Astrocyte (in vitro differentiated cells and primary cell): ENCODE data around the gene SLC6A12.

Experiments
- EZH2 ChIP-seq: IDR thresholded peaks from 2 replicates; pipeline ENCODE4 v1.6.1; 2012; ENCODE audit warnings: mild to moderate bottlenecking, low read length, inconsistent platforms; ENCODE audit not compliant: insufficient read depth
- TF ChIP-seq, protein P1 (sequence below): IDR thresholded peaks from 2 replicates; pipeline ENCODE4 v1.5.1; 2011; ENCODE audit warnings: low read depth, mild to moderate bottlenecking, inconsistent platforms, low read length, moderate library complexity; ENCODE audit not compliant: insufficient read depth

DNA sequence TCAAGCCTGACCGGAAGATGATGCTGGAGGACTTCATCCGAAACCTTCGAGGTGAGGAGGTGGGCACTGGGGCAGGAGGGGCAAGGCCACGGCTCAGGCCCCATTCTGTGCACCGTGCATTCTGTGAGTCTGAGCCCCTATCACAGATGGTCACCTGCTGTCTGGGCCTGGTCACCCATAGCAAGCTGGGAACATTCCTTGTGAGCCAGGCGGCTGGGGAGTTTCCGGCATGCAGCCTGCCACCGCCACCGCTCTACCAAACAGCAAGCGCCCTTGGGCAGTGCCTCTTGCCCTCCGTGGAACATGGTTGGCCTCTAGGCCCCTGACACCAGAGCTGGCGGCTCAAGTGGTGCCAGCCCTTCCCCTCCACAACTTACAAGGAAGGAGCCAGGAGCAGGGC, 56.3 kb downstream of the SLC6A12 start:
- TF ChIP-seq, protein P1, sequence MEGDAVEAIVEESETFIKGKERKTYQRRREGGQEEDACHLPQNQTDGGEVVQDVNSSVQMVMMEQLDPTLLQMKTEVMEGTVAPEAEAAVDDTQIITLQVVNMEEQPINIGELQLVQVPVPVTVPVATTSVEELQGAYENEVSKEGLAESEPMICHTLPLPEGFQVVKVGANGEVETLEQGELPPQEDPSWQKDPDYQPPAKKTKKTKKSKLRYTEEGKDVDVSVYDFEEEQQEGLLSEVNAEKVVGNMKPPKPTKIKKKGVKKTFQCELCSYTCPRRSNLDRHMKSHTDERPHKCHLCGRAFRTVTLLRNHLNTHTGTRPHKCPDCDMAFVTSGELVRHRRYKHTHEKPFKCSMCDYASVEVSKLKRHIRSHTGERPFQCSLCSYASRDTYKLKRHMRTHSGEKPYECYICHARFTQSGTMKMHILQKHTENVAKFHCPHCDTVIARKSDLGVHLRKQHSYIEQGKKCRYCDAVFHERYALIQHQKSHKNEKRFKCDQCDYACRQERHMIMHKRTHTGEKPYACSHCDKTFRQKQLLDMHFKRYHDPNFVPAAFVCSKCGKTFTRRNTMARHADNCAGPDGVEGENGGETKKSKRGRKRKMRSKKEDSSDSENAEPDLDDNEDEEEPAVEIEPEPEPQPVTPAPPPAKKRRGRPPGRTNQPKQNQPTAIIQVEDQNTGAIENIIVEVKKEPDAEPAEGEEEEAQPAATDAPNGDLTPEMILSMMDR = no peak
- TF ChIP-seq EZH2 = no peak
